Measurements from ENCODE around the gene CDCP1.

DNA sequence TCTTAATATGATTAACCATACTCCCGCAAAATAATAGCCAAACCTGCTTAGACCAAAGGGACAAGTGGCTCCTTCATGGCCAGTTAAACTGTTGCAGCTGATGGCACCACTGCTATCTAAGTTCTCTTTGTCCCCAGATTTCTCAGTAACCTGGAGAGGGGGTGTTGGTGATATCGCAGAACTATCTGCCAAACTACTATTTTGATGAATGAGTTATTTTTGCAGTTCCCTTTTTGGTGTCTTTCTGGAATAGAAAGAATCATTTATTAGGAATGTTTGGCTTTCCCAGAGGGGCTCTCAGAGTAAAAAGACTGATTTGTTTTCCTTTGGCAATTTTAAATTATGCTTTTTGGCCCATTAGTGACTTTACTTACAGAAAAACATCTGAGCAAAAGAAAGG lies 87.0 kb downstream of the CDCP1 start:
- no peak for TF ChIP-seq EP300 (IDR thresholded peaks at IDR 0.05)
- TF ChIP-seq POLR2AphosphoS5 (IDR thresholded peaks at IDR 0.05): no peak
- TF ChIP-seq, protein P1, sequence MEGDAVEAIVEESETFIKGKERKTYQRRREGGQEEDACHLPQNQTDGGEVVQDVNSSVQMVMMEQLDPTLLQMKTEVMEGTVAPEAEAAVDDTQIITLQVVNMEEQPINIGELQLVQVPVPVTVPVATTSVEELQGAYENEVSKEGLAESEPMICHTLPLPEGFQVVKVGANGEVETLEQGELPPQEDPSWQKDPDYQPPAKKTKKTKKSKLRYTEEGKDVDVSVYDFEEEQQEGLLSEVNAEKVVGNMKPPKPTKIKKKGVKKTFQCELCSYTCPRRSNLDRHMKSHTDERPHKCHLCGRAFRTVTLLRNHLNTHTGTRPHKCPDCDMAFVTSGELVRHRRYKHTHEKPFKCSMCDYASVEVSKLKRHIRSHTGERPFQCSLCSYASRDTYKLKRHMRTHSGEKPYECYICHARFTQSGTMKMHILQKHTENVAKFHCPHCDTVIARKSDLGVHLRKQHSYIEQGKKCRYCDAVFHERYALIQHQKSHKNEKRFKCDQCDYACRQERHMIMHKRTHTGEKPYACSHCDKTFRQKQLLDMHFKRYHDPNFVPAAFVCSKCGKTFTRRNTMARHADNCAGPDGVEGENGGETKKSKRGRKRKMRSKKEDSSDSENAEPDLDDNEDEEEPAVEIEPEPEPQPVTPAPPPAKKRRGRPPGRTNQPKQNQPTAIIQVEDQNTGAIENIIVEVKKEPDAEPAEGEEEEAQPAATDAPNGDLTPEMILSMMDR (IDR thresholded peaks at IDR 0.05): no peak
- no peak for TF ChIP-seq POLR2A (IDR thresholded peaks at IDR 0.05)

Measured in stomach (tissue), 4 donors.